Activated CD4-positive, alpha-beta memory T cell treated with anti-CD3 and anti-CD28 coated beads for 36 hours (primary cell): ENCODE data around the gene ADGB. TPM values are rescaled to one million over a fixed set of nuclear protein-coding genes. Genes with fewer than 3 reads are reported as not detected.

Experiments used
- CTCF ChIA-PET: fragments of 350-600 bp; sonication (Branson Sonifier 250); formaldehyde crosslinking; loops from one replicate; lab custom pipeline; 2021; ENCODE audit warnings: antibody characterized with exemption, inconsistent platforms; lab: Charles Lee
- POLR2A ChIA-PET: fragments of 350-600 bp; sonication (Branson Sonifier 250); formaldehyde crosslinking; loops from one replicate; lab custom pipeline; 2021; ENCODE audit warnings: antibody characterized with exemption; lab: Charles Lee
- DNase-seq: peaks from one replicate; pipeline ENCODE4 v3.0.0-alpha.2; 2020
- H3K27ac Mint-ChIP-seq: one replicate; pipeline ENCODE4 v1.8.0; 2021; ENCODE audit warnings: mixed read lengths
- H3K27me3 Mint-ChIP-seq: one replicate; pipeline ENCODE4 v1.8.0; 2021; ENCODE audit warnings: mixed read lengths
- H3K36me3 Mint-ChIP-seq: one replicate; pipeline ENCODE4 v1.8.0; 2021; ENCODE audit warnings: mixed read lengths
- H3K4me1 Mint-ChIP-seq: one replicate; pipeline ENCODE4 v1.8.0; 2021; ENCODE audit warnings: low read depth, mixed read lengths
- H3K4me3 Mint-ChIP-seq: one replicate; pipeline ENCODE4 v1.8.0; 2021; ENCODE audit warnings: mild to moderate bottlenecking, mixed read lengths
- H3K9me3 Mint-ChIP-seq: one replicate; pipeline ENCODE4 v1.8.0; 2021; ENCODE audit warnings: mixed read lengths
- intact Hi-C: fragments of 100-400 bp; cut with micrococcal nuclease; formaldehyde crosslinking; loops from one replicate; pipeline ENCODE4 v1.15.1; 2023
- total RNA-seq, 2 experiments: library from RNA; stranded (reverse); gene quantifications; one replicate each; pipeline ENCODE4 v1.2.3, GENCODE V29; 2021

ADGB gene
- total RNA-seq, 2 experiments from 2014 or later, result 0.56 TPM; not detected in 1

- intact Hi-C loops, result loop anchor here (5.0 to 10.0 kb wide), 4 partner anchors 245 to 1665 kb away; partner anchors contain the start of genes EPM2A and SAMD5
- Mint-ChIP-seq H3K4me1 (peaks cover 26% of the 10 kb centered on the region), H3K36me3 (peaks cover 2% of the 10 kb centered on the region), H3K27ac (no peak overlapping the region), H3K9me3 (no peaks in the 10 kb centered on the region), H3K4me3 (no peak overlapping the region), H3K27me3 (peaks cover 2% of the 10 kb centered on the region)
- no peak for DNase-seq
- CTCF ChIA-PET, result no interaction called here
- POLR2A ChIA-PET, result no interaction called here
These were observed 261.2 kb downstream of the ADGB start for GRCh38 chr6:146859795-146860495.

GRCh38 chr6:146860583-146860982, 261.8 kb downstream of the ADGB start:
- Mint-ChIP-seq H3K4me1 (peaks cover 23% of the 10 kb centered on the region), H3K27ac (no peak overlapping the region), H3K9me3 (no peaks in the 10 kb centered on the region), H3K27me3 (peaks cover 2% of the 10 kb centered on the region), H3K4me3 (no peak overlapping the region), H3K36me3 (peaks cover 2% of the 10 kb centered on the region)
- POLR2A ChIA-PET, result no interaction called here
- CTCF ChIA-PET, result no interaction called here
- intact Hi-C loops, result no loop called here
- DNase-seq, result no peak

- H3K27me3 Mint-ChIP-seq, result peaks cover 2% of the 10 kb centered on the region
- CTCF ChIA-PET, result no interaction called here
- intact Hi-C loops, result no loop called here
These were observed 262.3 kb downstream of the ADGB start for GRCh38 chr6:146861029-146861563.

GRCh38 chr6:146861716-146862115, 262.9 kb downstream of the ADGB start:
- intact Hi-C loops, result no loop called here
- H3K36me3 Mint-ChIP-seq, result peaks cover 2% of the 10 kb centered on the region
- no peak overlapping the region for H3K4me3 Mint-ChIP-seq
- peaks cover 11% of the 10 kb centered on the region for H3K4me1 Mint-ChIP-seq
- no peaks in the 10 kb centered on the region for H3K9me3 Mint-ChIP-seq
- no peak for DNase-seq
- POLR2A ChIA-PET, result no interaction called here
- no peak overlapping the region for H3K27ac Mint-ChIP-seq
- H3K27me3 Mint-ChIP-seq, result peaks cover 2% of the 10 kb centered on the region
- CTCF ChIA-PET, result no interaction called here

More at GRCh38 chr6:146861029-146861563, 262.3 kb downstream of the ADGB start:
- Mint-ChIP-seq H3K27ac (no peak overlapping the region), H3K9me3 (no peaks in the 10 kb centered on the region), H3K4me3 (no peak overlapping the region), H3K36me3 (peaks cover 2% of the 10 kb centered on the region), H3K4me1 (peaks cover 18% of the 10 kb centered on the region)
- POLR2A ChIA-PET, result no interaction called here
- DNase-seq, result no peak

- CTCF ChIA-PET, result no interaction called here
- Mint-ChIP-seq H3K4me3 (no peak overlapping the region), H3K4me1 (peaks cover 6% of the 10 kb centered on the region), H3K9me3 (no peaks in the 10 kb centered on the region), H3K27ac (no peak overlapping the region), H3K27me3 (no peaks in the 10 kb centered on the region), H3K36me3 (no peaks in the 10 kb centered on the region)
- DNase-seq, result no peak
- intact Hi-C loops, result no loop called here
- POLR2A ChIA-PET, result no interaction called here
These were observed 263.7 kb downstream of the ADGB start for GRCh38 chr6:146862508-146862919.

- Mint-ChIP-seq H3K27me3 (no peaks in the 10 kb centered on the region), H3K9me3 (no peaks in the 10 kb centered on the region), H3K36me3 (no peaks in the 10 kb centered on the region), H3K4me1 (peaks cover 2% of the 10 kb centered on the region), H3K4me3 (no peak overlapping the region), H3K27ac (no peak overlapping the region)
- ChIA-PET CTCF (interaction anchor here (1.6 kb wide), 1 partner anchor 8 kb away, joined by 5 read pairs; no protein-coding TSS in a partner anchor), POLR2A (no interaction called here)
- intact Hi-C loops, result no loop called here
- DNase-seq, result no peak
These were observed 265.5 kb downstream of the ADGB start for GRCh38 chr6:146864300-146864699.

GRCh38 chr6:146864885-146865284, 266.1 kb downstream of the ADGB start:
- Mint-ChIP-seq H3K4me1 (peaks cover 2% of the 10 kb centered on the region), H3K4me3 (no peak overlapping the region), H3K9me3 (no peaks in the 10 kb centered on the region), H3K27ac (no peak overlapping the region), H3K27me3 (no peaks in the 10 kb centered on the region), H3K36me3 (no peaks in the 10 kb centered on the region)
- no peak for DNase-seq
- POLR2A ChIA-PET, result no interaction called here
- intact Hi-C loops, result no loop called here
- CTCF ChIA-PET, result interaction anchor here (1.6 kb wide), 1 partner anchor 9 kb away, joined by 5 read pairs; no protein-coding TSS in a partner anchor

Other genes starting within 250 kb of the ADGB start
- gene RAB32, start 55.1 kb upstream of the ADGB start, total RNA-seq, result under 1 TPM; 0.24 to 0.44 TPM